ENCODE measurements around the gene LMTK2.

GRCh38 chr7:98194186-98194585 lies 87.5 kb downstream of the LMTK2 start:
- TF ChIP-seq POLR2AphosphoS5 (IDR thresholded peaks at IDR 0.05) (no peak), EZH2 (IDR thresholded peaks at IDR 0.05; ENCODE audit: borderline replicate concordance, insufficient read depth, low read length, poor library complexity, severe bottlenecking) (no peak), CTCF (IDR thresholded peaks at IDR 0.05; ENCODE audit: poor library complexity, severe bottlenecking) (no peak), RAD21 (conservative IDR thresholded peaks at IDR 0.05) (no peak)

All from neural cell (in vitro differentiated cells).